Measurements from ENCODE around the gene ELAVL3. TPM values are rescaled to one million over a fixed set of nuclear protein-coding genes. Genes with fewer than 3 reads are reported as not detected.

Gene ELAVL3
- total RNA-seq, 1 donor from 2014 or later = not detected

GRCh38 chr19:11425719-11426457, 55.0 kb downstream of the ELAVL3 start:
- intact Hi-C loops (cut with DNase I) = no loop called here
- no peaks in the 10 kb centered on the region for H3K36me3 ChIP-seq
- TF ChIP-seq CTCF (IDR thresholded peaks at IDR 0.05) = no peak
- peaks cover 7 to 14% of the 10 kb centered on the region in 2 donors for H3K4me1 ChIP-seq
- no peak overlapping the region for H3K27ac ChIP-seq
- H3K27me3 ChIP-seq = no peaks in the 10 kb centered on the region
- DNase-seq (ENCODE audit: low spot score in 2 of 2) = no peak
- no peak overlapping the region for H3K4me3 ChIP-seq
- H3K9me3 ChIP-seq = no peaks in the 10 kb centered on the region

- H3K4me3 ChIP-seq = no peak overlapping the region
- no peaks in the 10 kb centered on the region for H3K9me3 ChIP-seq
- H3K27me3 ChIP-seq = no peaks in the 10 kb centered on the region
- DNase-seq (ENCODE audit: low spot score in 2 of 2) = no peak
- no peak overlapping the region for H3K27ac ChIP-seq
- no peaks in the 10 kb centered on the region for H3K36me3 ChIP-seq
- H3K4me1 ChIP-seq = peaks cover 14 to 30% of the 10 kb centered on the region in 2 donors
- TF ChIP-seq CTCF (IDR thresholded peaks at IDR 0.05) = no peak
- intact Hi-C loops (cut with DNase I) = no loop called here
Observed at GRCh38 chr19:11423791-11424181, 57.1 kb downstream of the ELAVL3 start.

GRCh38 chr19:11423164-11423790, 57.6 kb downstream of the ELAVL3 start:
- Histone ChIP-seq H3K36me3 (no peaks in the 10 kb centered on the region), H3K4me1 (peaks cover 14 to 35% of the 10 kb centered on the region in 2 donors), H3K4me3 (no peak overlapping the region), H3K9me3 (no peaks in the 10 kb centered on the region), H3K27me3 (no peaks in the 10 kb centered on the region), H3K27ac (peak overlapping the region in 1 of 2 donors; percentile 37)
- no peak for TF ChIP-seq CTCF (IDR thresholded peaks at IDR 0.05)
- intact Hi-C loops (cut with DNase I) = no loop called here
- no peak for DNase-seq (ENCODE audit: low spot score in 2 of 2)

GRCh38 chr19:11422163-11423065, 58.4 kb downstream of the ELAVL3 start:
- Histone ChIP-seq H3K36me3 (no peaks in the 10 kb centered on the region), H3K27me3 (no peaks in the 10 kb centered on the region), H3K9me3 (no peaks in the 10 kb centered on the region), H3K27ac (peak overlapping the region; percentile 62 to 79), H3K4me1 (peaks cover 14 to 35% of the 10 kb centered on the region in 2 donors), H3K4me3 (peak overlapping the region; percentile 42 to 65)
- intact Hi-C loops (cut with DNase I) = loop anchor here (1.0 kb wide), 1 partner anchor 13 kb away; the partner anchor contains the start of genes ODAD3 and PRKCSH
- no peak for TF ChIP-seq CTCF (IDR thresholded peaks at IDR 0.05)
- DNase-seq (ENCODE audit: low spot score in 2 of 2) = peak; percentile 77 to 90

- intact Hi-C loops (cut with DNase I) = loop anchor here (1.0 kb wide), 1 partner anchor 14 kb away; the partner anchor contains the start of genes ODAD3 and PRKCSH
- Histone ChIP-seq H3K27ac (peak overlapping the region; percentile 66 to 79), H3K27me3 (no peaks in the 10 kb centered on the region), H3K4me3 (peak overlapping the region; percentile 42 to 65), H3K36me3 (no peaks in the 10 kb centered on the region), H3K4me1 (peaks cover 14 to 35% of the 10 kb centered on the region in 2 donors), H3K9me3 (no peaks in the 10 kb centered on the region)
- no peak for TF ChIP-seq CTCF (IDR thresholded peaks at IDR 0.05)
- no peak for DNase-seq (ENCODE audit: low spot score in 2 of 2)
Observed at GRCh38 chr19:11421371-11422098, 59.3 kb downstream of the ELAVL3 start.

Data from ascending aorta (tissue), 2 donors.